Epithelial cell of proximal tubule (primary cell): ENCODE data around the gene TBC1D10A. TPM values are rescaled to one million over a fixed set of nuclear protein-coding genes. Genes with fewer than 3 reads are reported as not detected.

Source experiments
- DNase-seq: peaks from one replicate; pipeline ENCODE4 v3.0.0-alpha.2; 2011; ENCODE audit warnings: low read depth
- H3K4me3 ChIP-seq: 2 replicates; pipeline ENCODE4 v1.5.1; 2011; ENCODE audit warnings: low read depth, mild to moderate bottlenecking, low read length
- total RNA-seq: library from RNA; depleted of rRNA; stranded (reverse); fragments of >200 nt; gene quantifications from 2 replicates; pipeline ENCODE4 v1.2.3, GENCODE V29; 2015
- TF ChIP-seq, protein P1 (sequence below): conservative IDR thresholded peaks from 2 replicates; pipeline ENCODE4 v1.5.1; 2012; ENCODE audit warnings: low read depth, mild to moderate bottlenecking, low read length

Gene TBC1D10A
- total RNA-seq, 1 donor from 2014 or later, result 22.9 TPM

DNA sequence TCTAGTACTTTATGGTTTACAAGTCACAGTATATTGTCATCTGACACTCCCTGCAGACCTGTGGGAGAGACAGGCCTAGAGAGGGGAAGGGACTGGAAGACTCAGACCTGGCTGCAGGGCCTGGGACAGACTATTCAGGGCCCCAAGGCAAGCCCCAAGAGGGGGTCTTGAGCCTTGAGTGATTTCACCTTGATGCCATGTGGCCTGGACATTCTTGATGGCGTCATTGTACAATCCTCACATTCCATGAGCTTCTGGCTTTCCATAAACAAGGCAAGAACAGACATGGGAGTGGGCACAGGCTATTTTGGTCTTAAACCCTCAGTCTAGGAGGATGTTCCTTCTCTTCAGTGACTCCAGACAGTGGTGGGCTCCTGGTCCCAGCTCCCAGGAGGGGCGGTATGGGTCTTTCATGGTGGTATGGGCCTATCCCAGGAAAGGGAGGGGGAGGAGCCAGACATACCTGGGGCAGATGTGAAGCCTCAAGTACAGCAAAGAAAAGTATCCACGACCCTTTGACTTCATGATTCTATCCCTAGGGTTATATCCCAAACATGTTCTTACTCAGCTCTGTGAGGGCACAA, 1.8 kb upstream of the TBC1D10A start:
- DNase-seq, result no peak
- TF ChIP-seq, protein P1, sequence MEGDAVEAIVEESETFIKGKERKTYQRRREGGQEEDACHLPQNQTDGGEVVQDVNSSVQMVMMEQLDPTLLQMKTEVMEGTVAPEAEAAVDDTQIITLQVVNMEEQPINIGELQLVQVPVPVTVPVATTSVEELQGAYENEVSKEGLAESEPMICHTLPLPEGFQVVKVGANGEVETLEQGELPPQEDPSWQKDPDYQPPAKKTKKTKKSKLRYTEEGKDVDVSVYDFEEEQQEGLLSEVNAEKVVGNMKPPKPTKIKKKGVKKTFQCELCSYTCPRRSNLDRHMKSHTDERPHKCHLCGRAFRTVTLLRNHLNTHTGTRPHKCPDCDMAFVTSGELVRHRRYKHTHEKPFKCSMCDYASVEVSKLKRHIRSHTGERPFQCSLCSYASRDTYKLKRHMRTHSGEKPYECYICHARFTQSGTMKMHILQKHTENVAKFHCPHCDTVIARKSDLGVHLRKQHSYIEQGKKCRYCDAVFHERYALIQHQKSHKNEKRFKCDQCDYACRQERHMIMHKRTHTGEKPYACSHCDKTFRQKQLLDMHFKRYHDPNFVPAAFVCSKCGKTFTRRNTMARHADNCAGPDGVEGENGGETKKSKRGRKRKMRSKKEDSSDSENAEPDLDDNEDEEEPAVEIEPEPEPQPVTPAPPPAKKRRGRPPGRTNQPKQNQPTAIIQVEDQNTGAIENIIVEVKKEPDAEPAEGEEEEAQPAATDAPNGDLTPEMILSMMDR, result no peak
- no peak overlapping the region for H3K4me3 ChIP-seq

DNA sequence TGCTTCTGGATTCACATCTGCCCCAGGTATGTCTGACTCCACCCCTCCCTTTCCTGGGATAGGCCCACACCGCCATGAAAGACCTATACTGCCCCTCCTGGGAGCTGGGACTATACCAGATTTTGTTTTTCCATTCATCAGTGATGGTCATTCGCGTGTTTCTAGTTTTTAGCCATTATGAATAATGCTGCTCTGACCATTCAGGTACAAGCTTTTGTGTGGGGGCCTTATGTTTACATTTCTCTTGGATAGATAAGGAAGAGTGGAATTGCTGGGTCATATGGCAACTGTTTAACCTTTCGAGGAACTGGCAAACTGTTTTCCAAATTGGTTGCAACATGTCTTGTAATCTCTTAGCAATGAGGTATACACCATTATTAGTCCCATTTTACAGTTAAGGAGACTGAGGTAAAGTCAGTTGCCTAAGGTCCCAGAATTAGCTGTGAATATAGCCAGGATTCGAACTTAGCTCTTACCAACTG, 1.2 kb upstream of the TBC1D10A start:
- H3K4me3 ChIP-seq, result no peak overlapping the region
- no peak for DNase-seq
- TF ChIP-seq, protein P1, result peak; percentile 26

DNA sequence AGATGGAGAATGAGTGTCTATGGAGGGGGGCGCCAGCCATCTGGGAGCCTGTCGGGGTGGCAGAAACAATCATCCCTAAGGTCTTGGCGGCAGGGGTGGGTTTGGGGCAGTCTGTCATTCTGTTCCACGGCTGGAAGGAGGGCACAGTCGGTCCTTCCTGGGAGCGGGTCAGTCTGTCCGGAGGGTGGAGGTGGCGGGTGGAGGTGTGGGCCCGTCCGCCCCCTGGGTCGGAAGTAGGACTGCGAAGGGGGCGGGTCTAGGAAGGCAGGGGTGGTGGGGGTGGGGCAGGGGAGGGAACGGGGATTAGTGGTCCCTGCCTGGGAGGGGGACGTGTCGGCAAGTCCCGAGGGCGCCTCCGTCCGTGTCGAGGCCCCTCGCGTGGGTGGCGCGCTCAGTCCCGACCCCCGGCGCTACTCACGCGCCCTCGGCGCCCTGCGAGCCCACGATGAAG, 461 bp downstream of the TBC1D10A start:
- DNase-seq, result no peak
- H3K4me3 ChIP-seq, result peak overlapping the region; percentile 74
- TF ChIP-seq, protein P1, result no peak

DNA sequence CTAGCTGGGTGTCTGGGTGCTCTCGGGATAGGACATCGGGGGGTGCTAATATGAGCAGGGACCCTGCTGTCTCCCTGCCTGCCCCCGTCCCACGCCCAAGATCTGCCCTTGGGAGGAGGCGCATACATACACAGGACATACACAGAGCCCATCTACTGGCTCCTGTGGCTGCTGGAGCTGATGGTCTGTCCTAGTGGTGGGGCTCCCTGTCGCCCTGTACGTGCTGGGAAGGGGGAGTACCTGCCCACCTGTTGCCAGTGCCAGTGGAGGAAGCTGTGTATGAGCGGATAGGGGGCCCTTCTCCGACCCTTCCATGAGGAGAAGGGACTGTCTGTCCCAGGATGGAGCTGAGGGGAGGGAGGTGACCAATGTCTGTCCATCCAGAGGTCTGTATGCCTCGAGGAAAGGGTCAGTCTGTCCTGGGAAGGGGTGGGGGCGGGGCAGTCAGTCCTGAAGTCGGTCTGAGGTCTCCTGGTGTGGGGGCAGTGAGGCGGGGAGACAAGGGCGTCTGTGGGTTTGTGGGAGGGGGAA, 952 bp downstream of the TBC1D10A start:
- H3K4me3 ChIP-seq, result peak overlapping the region; percentile 74
- DNase-seq, result no peak
- TF ChIP-seq, protein P1, result no peak

DNA sequence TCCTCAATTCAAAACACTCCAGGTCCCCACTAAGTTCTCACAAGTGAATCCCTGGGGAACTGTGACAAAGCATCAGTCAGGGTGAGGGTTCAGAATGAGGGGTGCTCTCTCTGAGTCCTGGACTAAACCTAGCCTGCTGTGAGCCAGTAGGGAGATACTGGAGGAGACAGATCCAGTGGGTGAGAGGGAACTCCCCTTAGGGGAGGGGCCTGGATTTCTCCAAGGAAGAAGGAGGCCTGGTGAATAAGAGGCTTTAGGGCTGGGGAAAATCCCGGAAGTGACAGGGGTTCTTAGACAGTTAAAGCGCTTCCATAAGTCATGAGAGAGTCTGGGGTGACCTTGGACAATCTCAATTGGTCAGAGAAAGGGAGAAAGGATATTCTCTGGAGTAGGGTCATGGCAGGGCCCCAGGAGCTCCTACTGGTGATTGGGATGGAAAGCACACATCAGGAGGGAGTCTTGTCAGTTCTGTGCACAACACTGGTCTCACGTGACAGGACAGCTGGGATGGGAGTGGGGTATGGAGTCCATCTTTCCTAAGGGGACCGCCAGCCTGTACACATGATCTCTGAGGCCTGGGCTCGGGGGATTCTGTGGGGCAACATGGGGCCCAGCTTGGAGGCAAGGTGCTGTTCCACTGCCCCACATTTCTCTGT, 1.5 kb downstream of the TBC1D10A start:
- peak; percentile 78 for DNase-seq
- peak overlapping the region; percentile 74 for H3K4me3 ChIP-seq
- TF ChIP-seq, protein P1, result no peak

DNA sequence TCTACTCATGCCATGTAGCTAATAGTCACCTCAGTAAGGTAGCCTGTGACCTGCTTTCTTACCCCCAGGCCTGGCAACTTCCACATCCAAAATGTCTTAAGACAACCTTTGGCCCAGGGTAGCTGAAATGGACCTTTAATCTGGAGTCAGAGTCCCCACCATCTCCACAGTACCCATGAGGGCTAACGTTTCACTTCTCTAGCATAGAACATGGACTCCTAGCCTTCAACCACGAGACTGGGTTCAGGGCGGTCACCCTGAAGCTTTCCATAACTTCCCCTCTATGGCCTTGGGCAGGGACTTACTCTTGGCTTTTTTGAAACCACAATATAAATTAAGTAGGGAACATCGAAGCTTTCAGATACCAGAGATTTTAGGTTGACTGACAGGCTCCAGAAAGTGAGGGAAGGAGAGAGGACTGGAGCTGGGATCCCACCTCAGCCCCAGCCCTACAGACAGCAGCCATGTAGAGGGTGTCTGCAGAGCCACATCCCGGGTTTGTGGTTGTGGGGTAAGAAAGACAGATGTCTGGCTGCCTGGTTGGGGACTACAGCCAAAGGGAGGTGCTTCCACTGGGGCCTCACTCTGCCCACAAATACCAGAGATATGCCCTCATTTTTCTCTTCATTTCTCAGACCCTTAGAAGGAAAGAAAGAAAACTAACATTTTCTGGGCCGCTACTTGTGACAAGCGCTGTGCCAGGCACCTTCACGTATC, 2.6 kb downstream of the TBC1D10A start:
- peak overlapping the region; percentile 74 for H3K4me3 ChIP-seq
- DNase-seq, result no peak
- TF ChIP-seq, protein P1, result no peak
